Progenitor cell of endocrine pancreas (in vitro differentiated cells): ENCODE measurements around the gene BLOC1S4. TPM values are rescaled to one million over a fixed set of nuclear protein-coding genes. Genes with fewer than 3 reads are reported as not detected.
A peak's percentile ranks its signal among the peaks of the same experiment; 100 is the strongest.
"Not testable (repeated sequence)": the region's sequence is repeated elsewhere in the genome, so short reads cannot be mapped to it uniquely, and the experiment has no call there.

Experiments
- DNase-seq: peaks from one replicate; pipeline ENCODE4 v3.0.0; 2021; ENCODE audit warnings: low spot score; ENCODE audit not compliant: unreplicated experiment
- H3K27ac Mint-ChIP-seq: 2 replicates; pipeline ENCODE4 v1.8.0; 2021; ENCODE audit warnings: mild to moderate bottlenecking, moderate library complexity, mixed read lengths
- H3K27me3 Mint-ChIP-seq: 2 replicates; pipeline ENCODE4 v1.8.0; 2021; ENCODE audit warnings: mixed read lengths
- H3K36me3 Mint-ChIP-seq: 2 replicates; pipeline ENCODE4 v1.8.0; 2022; ENCODE audit warnings: mixed read lengths; ENCODE audit not compliant: insufficient read depth
- H3K4me1 Mint-ChIP-seq: 2 replicates; pipeline ENCODE4 v1.8.0; 2021; ENCODE audit warnings: low read depth, mixed read lengths
- H3K4me3 Mint-ChIP-seq: 2 replicates; pipeline ENCODE4 v1.8.0; 2021; ENCODE audit warnings: low read depth, mild to moderate bottlenecking, moderate library complexity, mixed read lengths
- H3K9me3 Mint-ChIP-seq: 2 replicates; pipeline ENCODE4 v1.8.0; 2021; ENCODE audit warnings: low read depth, mixed read lengths
- total RNA-seq: library from RNA; stranded (reverse); gene quantifications from 2 replicates; pipeline ENCODE4 v1.2.1, GENCODE V29; 2021
- TF ChIP-seq, protein P1 (sequence below): fragments of 200-600 bp; sonication (generic); IDR thresholded peaks from one replicate; pipeline ENCODE4 v1.5.0; 2021; ENCODE audit warnings: antibody characterized with exemption, mild to moderate bottlenecking; ENCODE audit not compliant: unreplicated experiment

BLOC1S4 gene
- total RNA-seq, 1 donor from 2014 or later: 18.8 TPM

GRCh38 chr4:6752486-6752829 is 36.5 kb downstream of the BLOC1S4 start:
- TF ChIP-seq, protein P1, sequence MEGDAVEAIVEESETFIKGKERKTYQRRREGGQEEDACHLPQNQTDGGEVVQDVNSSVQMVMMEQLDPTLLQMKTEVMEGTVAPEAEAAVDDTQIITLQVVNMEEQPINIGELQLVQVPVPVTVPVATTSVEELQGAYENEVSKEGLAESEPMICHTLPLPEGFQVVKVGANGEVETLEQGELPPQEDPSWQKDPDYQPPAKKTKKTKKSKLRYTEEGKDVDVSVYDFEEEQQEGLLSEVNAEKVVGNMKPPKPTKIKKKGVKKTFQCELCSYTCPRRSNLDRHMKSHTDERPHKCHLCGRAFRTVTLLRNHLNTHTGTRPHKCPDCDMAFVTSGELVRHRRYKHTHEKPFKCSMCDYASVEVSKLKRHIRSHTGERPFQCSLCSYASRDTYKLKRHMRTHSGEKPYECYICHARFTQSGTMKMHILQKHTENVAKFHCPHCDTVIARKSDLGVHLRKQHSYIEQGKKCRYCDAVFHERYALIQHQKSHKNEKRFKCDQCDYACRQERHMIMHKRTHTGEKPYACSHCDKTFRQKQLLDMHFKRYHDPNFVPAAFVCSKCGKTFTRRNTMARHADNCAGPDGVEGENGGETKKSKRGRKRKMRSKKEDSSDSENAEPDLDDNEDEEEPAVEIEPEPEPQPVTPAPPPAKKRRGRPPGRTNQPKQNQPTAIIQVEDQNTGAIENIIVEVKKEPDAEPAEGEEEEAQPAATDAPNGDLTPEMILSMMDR: no peak
- Mint-ChIP-seq H3K9me3 (no peaks in the 10 kb centered on the region), H3K4me1 (peaks cover 12% of the 10 kb centered on the region), H3K4me3 (no peak overlapping the region), H3K27me3 (no peaks in the 10 kb centered on the region), H3K27ac (peak overlapping the region; percentile 62), H3K36me3 (no peaks in the 10 kb centered on the region)
- DNase-seq: no peak

GRCh38 chr4:6753103-6753560 is 37.2 kb downstream of the BLOC1S4 start:
- Mint-ChIP-seq H3K9me3 (no peaks in the 10 kb centered on the region), H3K4me3 (no peak overlapping the region), H3K4me1 (peaks cover 12% of the 10 kb centered on the region), H3K36me3 (no peaks in the 10 kb centered on the region), H3K27ac (no peak overlapping the region), H3K27me3 (no peaks in the 10 kb centered on the region)
- no peak for DNase-seq
- TF ChIP-seq, protein P1: no peak

DNA sequence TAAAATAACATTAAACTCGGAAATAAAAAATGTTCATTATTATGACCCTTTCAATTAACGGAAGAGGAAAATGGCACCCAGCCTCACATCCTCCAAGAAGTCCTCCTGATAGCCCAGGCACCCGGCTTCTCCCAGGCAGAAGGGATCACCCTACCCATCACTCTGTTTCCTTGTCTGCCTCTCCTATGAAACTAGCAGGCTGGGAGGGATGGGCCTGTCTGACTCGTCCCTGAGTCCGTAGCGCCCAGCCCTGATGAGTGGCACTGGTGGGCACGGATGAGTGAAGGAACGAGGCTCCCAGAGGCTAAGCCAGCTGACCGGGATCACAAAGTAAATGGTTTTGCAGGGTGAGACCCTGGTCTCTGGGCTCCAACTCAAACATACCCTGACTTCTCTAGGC is 37.9 kb downstream of the BLOC1S4 start:
- H3K4me3 Mint-ChIP-seq: no peak overlapping the region
- peaks cover 12% of the 10 kb centered on the region for H3K4me1 Mint-ChIP-seq
- H3K27ac Mint-ChIP-seq: no peak overlapping the region
- H3K27me3 Mint-ChIP-seq: no peaks in the 10 kb centered on the region
- H3K36me3 Mint-ChIP-seq: no peaks in the 10 kb centered on the region
- TF ChIP-seq, protein P1: no peak
- DNase-seq: no peak
- H3K9me3 Mint-ChIP-seq: no peaks in the 10 kb centered on the region

GRCh38 chr4:6754481-6755087 is 38.6 kb downstream of the BLOC1S4 start:
- no peak overlapping the region for H3K4me3 Mint-ChIP-seq
- H3K9me3 Mint-ChIP-seq: no peaks in the 10 kb centered on the region
- H3K27me3 Mint-ChIP-seq: no peaks in the 10 kb centered on the region
- DNase-seq: no peak
- TF ChIP-seq, protein P1: no peak
- H3K4me1 Mint-ChIP-seq: peaks cover 12% of the 10 kb centered on the region
- H3K36me3 Mint-ChIP-seq: no peaks in the 10 kb centered on the region
- H3K27ac Mint-ChIP-seq: no peak overlapping the region

- Mint-ChIP-seq H3K36me3 (no peaks in the 10 kb centered on the region), H3K27me3 (no peaks in the 10 kb centered on the region), H3K27ac (no peak overlapping the region), H3K4me3 (no peak overlapping the region), H3K4me1 (peaks cover 12% of the 10 kb centered on the region), H3K9me3 (no peaks in the 10 kb centered on the region)
- TF ChIP-seq, protein P1: no peak
- no peak for DNase-seq
Observed at GRCh38 chr4:6755088-6755753, 39.2 kb downstream of the BLOC1S4 start.

DNA sequence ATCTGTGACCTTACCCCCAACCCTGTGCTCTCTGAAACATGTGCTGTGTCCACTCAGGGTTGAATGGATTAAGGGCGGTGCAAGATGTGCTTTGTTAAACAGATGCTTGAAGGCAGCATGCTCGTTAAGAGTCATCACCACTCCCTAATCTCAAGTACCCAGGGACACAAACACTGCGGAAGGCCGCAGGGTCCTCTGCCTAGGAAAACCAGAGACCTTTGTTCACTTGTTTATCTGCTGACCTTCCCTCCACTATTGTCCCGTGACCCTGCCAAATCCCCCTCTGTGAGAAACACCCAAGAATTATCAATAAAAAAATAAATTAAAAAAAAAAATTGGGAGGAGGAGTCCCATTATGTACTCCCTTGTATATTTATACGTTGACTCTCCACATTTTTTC is 40.4 kb downstream of the BLOC1S4 start:
- H3K4me3 Mint-ChIP-seq, H3K27me3 Mint-ChIP-seq, H3K36me3 Mint-ChIP-seq, DNase-seq, H3K9me3 Mint-ChIP-seq, H3K27ac Mint-ChIP-seq, H3K4me1 Mint-ChIP-seq: not testable (repeated sequence)
